GM23338 (cell line): ENCODE data around the gene AFTPH. TPM values are rescaled to one million over a fixed set of nuclear protein-coding genes. Genes with fewer than 3 reads are reported as not detected.

Experiments used
- ATAC-seq: fragments of 200-7000 bp; cut with Tn5 transposase; 3 replicates; pipeline ENCODE4 v1.9.1; 2020
- DNase-seq: peaks from one replicate; pipeline ENCODE4 v3.0.0-alpha.2; 2015; ENCODE audit warnings: low spot score
- H2AFZ ChIP-seq: fragments of 200-600 bp; sonication (generic); 2 replicates; pipeline ENCODE4 v1.8.0; 2016; ENCODE audit warnings: antibody characterized with exemption, mild to moderate bottlenecking, moderate library complexity
- H3F3A ChIP-seq: fragments of 200-600 bp; sonication (generic); replicated peaks from 2 replicates; pipeline ENCODE4 v1.8.0; 2017; ENCODE audit warnings: antibody characterized with exemption, mixed run types, low read depth
- H3K27ac ChIP-seq: fragments of 200-600 bp; sonication (generic); 2 replicates; pipeline ENCODE4 v1.6.1; 2016; ENCODE audit warnings: low read depth
- H3K27me3 ChIP-seq: fragments of 200-600 bp; sonication (generic); 2 replicates; pipeline ENCODE4 v1.8.0; 2016; ENCODE audit warnings: mild to moderate bottlenecking, mixed run types, moderate library complexity; ENCODE audit not compliant: insufficient read depth
- H3K36me3 ChIP-seq: fragments of 200-600 bp; sonication (generic); 2 replicates; pipeline ENCODE4 v1.8.0; 2016; ENCODE audit warnings: mild to moderate bottlenecking; ENCODE audit not compliant: insufficient read depth
- H3K4me1 ChIP-seq: fragments of 200-600 bp; sonication (generic); 2 replicates; pipeline ENCODE4 v1.8.0; 2016; ENCODE audit warnings: mild to moderate bottlenecking, moderate library complexity; ENCODE audit not compliant: insufficient read depth
- H3K4me2 ChIP-seq: fragments of 200-600 bp; sonication (generic); 2 replicates; pipeline ENCODE4 v1.7.1; 2017; ENCODE audit warnings: mixed run types
- H3K4me3 ChIP-seq: fragments of 200-600 bp; sonication (generic); 2 replicates; pipeline ENCODE4 v1.6.1; 2016; ENCODE audit warnings: mixed run types
- H3K79me2 ChIP-seq: fragments of 200-600 bp; sonication (generic); replicated peaks from 2 replicates; pipeline ENCODE4 v1.8.0; 2017; ENCODE audit warnings: mild to moderate bottlenecking; ENCODE audit not compliant: insufficient read depth
- H3K9me2 ChIP-seq: fragments of 200-600 bp; sonication (generic); 2 replicates; pipeline ENCODE4 v1.8.0; 2017; ENCODE audit not compliant: insufficient read depth
- H4K20me1 ChIP-seq: fragments of 200-600 bp; sonication (generic); replicated peaks from 2 replicates; pipeline ENCODE4 v1.8.0; 2017; ENCODE audit warnings: mild to moderate bottlenecking; ENCODE audit not compliant: insufficient read depth
- H3K27ac Mint-ChIP-seq: 2 replicates; pipeline ENCODE4 v1.8.0; 2020; ENCODE audit warnings: inconsistent platforms, mild to moderate bottlenecking, moderate library complexity, mixed read lengths
- H3K27me3 Mint-ChIP-seq: 3 replicates; pipeline ENCODE4 v1.8.0; 2022; ENCODE audit warnings: low read depth, mild to moderate bottlenecking, moderate library complexity, mixed read lengths, inconsistent platforms; ENCODE audit not compliant: insufficient read depth, poor library complexity
- H3K36me3 Mint-ChIP-seq: 3 replicates; pipeline ENCODE4 v1.8.0; 2021; ENCODE audit warnings: low read depth, mild to moderate bottlenecking, inconsistent platforms, moderate library complexity, mixed read lengths
- H3K4me1 Mint-ChIP-seq: 3 replicates; pipeline ENCODE4 v1.8.0; 2020; ENCODE audit warnings: mild to moderate bottlenecking, inconsistent platforms, mixed read lengths
- H3K4me3 Mint-ChIP-seq: 3 replicates; pipeline ENCODE4 v1.8.0; 2021; ENCODE audit warnings: moderate library complexity, mild to moderate bottlenecking, inconsistent platforms, mixed read lengths
- H3K9me3 Mint-ChIP-seq: 3 replicates; pipeline ENCODE4 v1.8.0; 2020; ENCODE audit warnings: moderate library complexity, mild to moderate bottlenecking, inconsistent platforms, mixed read lengths
- CREB1 ChIP-seq: fragments of 250-450 bp; sonication (Bioruptor Pico); IDR thresholded peaks from 2 replicates; pipeline ENCODE4 v1.5.0; 2020; ENCODE audit warnings: low read depth, mild to moderate bottlenecking, moderate library complexity
- CTCF ChIP-seq, 2 experiments: fragments of 200-600 bp in 1 of 2; sonication (generic) in 1 of 2; conservative IDR thresholded peaks; 2 replicates each; pipeline versions ENCODE4 v1.5.1 to v1.6.1; 2016 to 2017; ENCODE audit warnings: antibody characterized with exemption in 2 of 2, low read depth in 2 of 2, mild to moderate bottlenecking in 2 of 2, moderate library complexity in 1 of 2
- ETS1 ChIP-seq: IDR thresholded peaks from 2 replicates; pipeline ENCODE4 v1.6.1; 2016; ENCODE audit warnings: antibody characterized with exemption
- EZH2 ChIP-seq: fragments of 200-600 bp; sonication (generic); IDR thresholded peaks from one replicate; pipeline ENCODE4 v1.8.0; 2017; ENCODE audit warnings: antibody characterized with exemption, mild to moderate bottlenecking, low read depth; ENCODE audit not compliant: unreplicated experiment
- EZH2phosphoT487 ChIP-seq: fragments of 200-600 bp; sonication (generic); IDR thresholded peaks from one replicate; pipeline ENCODE4 v1.8.1; 2018; ENCODE audit warnings: antibody characterized with exemption; ENCODE audit not compliant: unreplicated experiment
- JUNB ChIP-seq: IDR thresholded peaks from one replicate; pipeline ENCODE4 v1.6.1; 2016; ENCODE audit warnings: antibody characterized with exemption; ENCODE audit not compliant: unreplicated experiment
- NANOG ChIP-seq: IDR thresholded peaks from 2 replicates; pipeline ENCODE4 v1.6.1; 2016; ENCODE audit warnings: antibody characterized with exemption, borderline replicate concordance
- POLR2AphosphoS5 ChIP-seq: IDR thresholded peaks from 2 replicates; pipeline ENCODE4 v1.6.1; 2016; ENCODE audit warnings: antibody characterized with exemption, low read depth
- REST ChIP-seq: IDR thresholded peaks from one replicate; pipeline ENCODE4 v1.6.1; 2018; ENCODE audit warnings: antibody characterized with exemption; ENCODE audit not compliant: unreplicated experiment
- STAT1 ChIP-seq: IDR thresholded peaks from one replicate; pipeline ENCODE4 v1.6.1; 2016; ENCODE audit warnings: antibody characterized with exemption; ENCODE audit not compliant: unreplicated experiment
- ZNF114 ChIP-seq: fragments of 250-450 bp; sonication (Bioruptor Pico); IDR thresholded peaks from 2 replicates; pipeline ENCODE4 v1.5.0; 2020; ENCODE audit warnings: mild to moderate bottlenecking, moderate library complexity
- ZNF331 ChIP-seq: fragments of 250-450 bp; sonication (Bioruptor Pico); IDR thresholded peaks from 2 replicates; pipeline ENCODE4 v1.5.0; 2020; ENCODE audit warnings: low read depth, mild to moderate bottlenecking, moderate library complexity
- ZNF462 ChIP-seq: fragments of 250-450 bp; sonication (Bioruptor Pico); IDR thresholded peaks from 2 replicates; pipeline ENCODE4 v1.5.0; 2020; ENCODE audit warnings: mild to moderate bottlenecking, moderate library complexity
- polyA plus RNA-seq: library from polyadenylated mRNA; unstranded; fragments of >200 nt; fragmentation: Nextera tagmentation; extraction: Ambion mirVana; gene quantifications from 2 replicates; pipeline ENCODE4 v1.2.1, GENCODE V29; 2016
- total RNA-seq: library from RNA; depleted of rRNA; stranded (reverse); fragments of >200 nt; shearing (Covaris generic); gene quantifications from 2 replicates; pipeline ENCODE4 v1.2.3, GENCODE V29; 2014

The AFTPH gene
- total and polyA plus RNA-seq, 2 experiments from 2014 or later, result 14.9 to 20.6 TPM

- no peak overlapping the region for H3K4me2 ChIP-seq
- H3K9me2 ChIP-seq, result no peaks in the 10 kb centered on the region
- no peaks in the 10 kb centered on the region for H3K36me3 Mint-ChIP-seq
- no peak for ATAC-seq
- peaks cover 11% of the 10 kb centered on the region for H3K4me1 Mint-ChIP-seq
- H4K20me1 ChIP-seq, result no peaks in the 10 kb centered on the region
- no peak overlapping the region for H3K27ac ChIP-seq
- no peak overlapping the region for H3K27ac Mint-ChIP-seq
- H3K36me3 ChIP-seq, result no peaks in the 10 kb centered on the region
- TF ChIP-seq ZNF462 (no peak), CTCF (conservative IDR thresholded peaks at IDR 0.05; ENCODE audit: low read depth in 2 of 2) (no peak), ZNF114 (no peak), STAT1 (no peak), REST (no peak), NANOG (no peak), EZH2 (no peak), EZH2phosphoT487 (no peak), ETS1 (no peak), JUNB (no peak), ZNF331 (CRISPR knock-in tag) (no peak), POLR2AphosphoS5 (no peak), CREB1 (CRISPR knock-in tag) (no peak)
- no peaks in the 10 kb centered on the region for H3K79me2 ChIP-seq
- no peaks in the 10 kb centered on the region for H3K9me3 Mint-ChIP-seq
- no peak for DNase-seq
- peaks cover 18% of the 10 kb centered on the region for H3K27me3 Mint-ChIP-seq
- no peak overlapping the region for H2AFZ ChIP-seq
- H3K4me1 ChIP-seq, result peaks cover 6% of the 10 kb centered on the region; the same call in 1 of the 2 replicates
- no peaks in the 10 kb centered on the region for H3F3A ChIP-seq
- no peak overlapping the region for H3K4me3 ChIP-seq
- H3K27me3 ChIP-seq, result peaks cover 26% of the 10 kb centered on the region
- H3K4me3 Mint-ChIP-seq, result no peak overlapping the region
Measured at GRCh38 chr2:64612575-64613195, 88.6 kb downstream of the AFTPH start.
